GM08714 (cell line): ENCODE data around the gene CDK16.

Experiments used
- H3K4me3 ChIP-seq: fragments of 200-500 bp; sonication (Bioruptor generic); 2 replicates; pipeline ENCODE4 v1.5.1; 2014; ENCODE audit warnings: mild to moderate bottlenecking, low read length, inconsistent platforms
- ZNF274 ChIP-seq: IDR thresholded peaks from 2 replicates; pipeline ENCODE4 v1.6.1; 2012; ENCODE audit warnings: mild to moderate bottlenecking, low read depth, low read length

Gene CDK16

GRCh38 chrX:47223476-47224250, 5.2 kb downstream of the CDK16 start:
- no peak for TF ChIP-seq ZNF274
- no peak overlapping the region for H3K4me3 ChIP-seq

- TF ChIP-seq ZNF274, result no peak
- no peak overlapping the region for H3K4me3 ChIP-seq
Observed at GRCh38 chrX:47224266-47224895, 5.9 kb downstream of the CDK16 start.

GRCh38 chrX:47224896-47225290, 6.4 kb downstream of the CDK16 start:
- H3K4me3 ChIP-seq, result no peak overlapping the region
- no peak for TF ChIP-seq ZNF274

GRCh38 chrX:47226071-47226470, 7.6 kb downstream of the CDK16 start:
- H3K4me3 ChIP-seq, result no peak overlapping the region
- TF ChIP-seq ZNF274, result no peak

- no peak overlapping the region for H3K4me3 ChIP-seq
- TF ChIP-seq ZNF274, result no peak
Observed at GRCh38 chrX:47226531-47227333, 8.3 kb downstream of the CDK16 start.

- TF ChIP-seq ZNF274, result no peak
- H3K4me3 ChIP-seq, result no peak overlapping the region
Observed at GRCh38 chrX:47227334-47227583, 8.8 kb downstream of the CDK16 start.

- TF ChIP-seq ZNF274, result no peak
Observed at GRCh38 chrX:47228550-47229270, 10.2 kb downstream of the CDK16 start.

GRCh38 chrX:47229427-47229826, 10.9 kb downstream of the CDK16 start:
- H3K4me3 ChIP-seq, result no peak overlapping the region
- no peak for TF ChIP-seq ZNF274

More at GRCh38 chrX:47228550-47229270, 10.2 kb downstream of the CDK16 start:
- no peak overlapping the region for H3K4me3 ChIP-seq

GRCh38 chrX:47230136-47230868, 11.8 kb downstream of the CDK16 start:
- no peak for TF ChIP-seq ZNF274
- no peak overlapping the region for H3K4me3 ChIP-seq

GRCh38 chrX:47231167-47231566, 12.7 kb downstream of the CDK16 start:
- TF ChIP-seq ZNF274, result no peak
- no peak overlapping the region for H3K4me3 ChIP-seq

GRCh38 chrX:47232197-47232802, 13.8 kb downstream of the CDK16 start:
- peak overlapping the region; percentile 73; the same call in 1 of the 2 replicates for H3K4me3 ChIP-seq
- TF ChIP-seq ZNF274, result no peak

GRCh38 chrX:47232803-47233332, 14.4 kb downstream of the CDK16 start, which contains the start of gene USP11:
Gene USP11, plus strand, starts transcription at chrX:47233009. Its CDS starts 35 bp downstream, at chrX:47233044.
- no peak for TF ChIP-seq ZNF274
- peak within 1 kb of the TSS; percentile 73 for H3K4me3 ChIP-seq

GRCh38 chrX:47233333-47234113, 15.0 kb downstream of the CDK16 start:
- no peak for TF ChIP-seq ZNF274
- H3K4me3 ChIP-seq, result peak overlapping the region; percentile 73
